Neural crest cell (in vitro differentiated cells): ENCODE measurements around the gene REXO5. TPM values are rescaled to one million over a fixed set of nuclear protein-coding genes. Genes with fewer than 3 reads are reported as not detected.

Experiments
- DNase-seq: peaks from one replicate; pipeline ENCODE4 v3.0.0; 2021; ENCODE audit warnings: low read depth, mixed read lengths, low spot score
- H3K27ac Mint-ChIP-seq: one replicate; pipeline ENCODE4 v1.8.0; 2021; ENCODE audit warnings: mild to moderate bottlenecking, mixed read lengths; ENCODE audit not compliant: unreplicated experiment
- H3K27me3 Mint-ChIP-seq: 2 replicates; pipeline ENCODE4 v1.8.0; 2021; ENCODE audit warnings: low read depth, mild to moderate bottlenecking, mixed read lengths
- H3K36me3 Mint-ChIP-seq: 2 replicates; pipeline ENCODE4 v1.8.0; 2021; ENCODE audit warnings: low read depth, mild to moderate bottlenecking, mixed read lengths
- H3K4me1 Mint-ChIP-seq: 2 replicates; pipeline ENCODE4 v1.8.0; 2021; ENCODE audit warnings: mixed read lengths
- H3K4me3 Mint-ChIP-seq: one replicate; pipeline ENCODE4 v1.8.0; 2021; ENCODE audit warnings: mild to moderate bottlenecking, mixed read lengths
- H3K9me3 Mint-ChIP-seq: 2 replicates; pipeline ENCODE4 v1.8.0; 2021; ENCODE audit warnings: mixed read lengths
- total RNA-seq: library from RNA; stranded (reverse); gene quantifications from 2 replicates; pipeline ENCODE4 v1.2.1, GENCODE V29; 2021
- TF ChIP-seq, protein P1 (sequence below): fragments of 200-600 bp; sonication (generic); conservative IDR thresholded peaks from 2 replicates; pipeline ENCODE4 v1.5.0; 2021; ENCODE audit warnings: antibody characterized with exemption, mild to moderate bottlenecking

REXO5 gene
- total RNA-seq, 1 donor from 2014 or later: 10.1 TPM

DNA sequence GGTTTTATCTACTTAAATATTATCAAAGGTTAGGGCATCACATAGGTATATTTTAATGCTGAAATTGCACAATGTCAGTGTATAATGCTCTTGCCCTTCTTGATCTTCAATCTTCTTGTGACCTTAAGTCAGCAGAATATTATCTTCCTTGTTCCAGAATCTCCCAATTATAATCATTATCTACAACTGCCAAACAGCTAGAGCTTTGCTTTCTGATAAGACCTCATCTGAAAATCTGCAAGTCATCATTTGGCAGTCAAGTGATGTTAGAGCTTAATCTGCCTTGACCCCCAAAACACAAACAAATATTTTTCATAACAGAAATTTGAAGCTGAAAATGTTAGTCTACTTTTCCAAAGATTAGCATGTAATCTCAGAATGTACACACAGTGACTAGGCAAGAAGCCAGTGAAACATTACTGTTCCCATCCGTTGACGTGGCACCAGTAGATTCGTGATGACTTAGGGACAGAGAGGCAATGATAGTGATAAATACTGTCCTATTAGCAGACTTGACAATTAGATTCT lies 19.8 kb downstream of the REXO5 start:
- no peaks in the 10 kb centered on the region for H3K4me1 Mint-ChIP-seq
- H3K27ac Mint-ChIP-seq: no peak overlapping the region
- no peak overlapping the region for H3K4me3 Mint-ChIP-seq
- no peak for DNase-seq
- no peaks in the 10 kb centered on the region for H3K27me3 Mint-ChIP-seq
- TF ChIP-seq, protein P1, sequence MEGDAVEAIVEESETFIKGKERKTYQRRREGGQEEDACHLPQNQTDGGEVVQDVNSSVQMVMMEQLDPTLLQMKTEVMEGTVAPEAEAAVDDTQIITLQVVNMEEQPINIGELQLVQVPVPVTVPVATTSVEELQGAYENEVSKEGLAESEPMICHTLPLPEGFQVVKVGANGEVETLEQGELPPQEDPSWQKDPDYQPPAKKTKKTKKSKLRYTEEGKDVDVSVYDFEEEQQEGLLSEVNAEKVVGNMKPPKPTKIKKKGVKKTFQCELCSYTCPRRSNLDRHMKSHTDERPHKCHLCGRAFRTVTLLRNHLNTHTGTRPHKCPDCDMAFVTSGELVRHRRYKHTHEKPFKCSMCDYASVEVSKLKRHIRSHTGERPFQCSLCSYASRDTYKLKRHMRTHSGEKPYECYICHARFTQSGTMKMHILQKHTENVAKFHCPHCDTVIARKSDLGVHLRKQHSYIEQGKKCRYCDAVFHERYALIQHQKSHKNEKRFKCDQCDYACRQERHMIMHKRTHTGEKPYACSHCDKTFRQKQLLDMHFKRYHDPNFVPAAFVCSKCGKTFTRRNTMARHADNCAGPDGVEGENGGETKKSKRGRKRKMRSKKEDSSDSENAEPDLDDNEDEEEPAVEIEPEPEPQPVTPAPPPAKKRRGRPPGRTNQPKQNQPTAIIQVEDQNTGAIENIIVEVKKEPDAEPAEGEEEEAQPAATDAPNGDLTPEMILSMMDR: no peak
- no peaks in the 10 kb centered on the region for H3K9me3 Mint-ChIP-seq
- H3K36me3 Mint-ChIP-seq: no peaks in the 10 kb centered on the region

GRCh38 chr16:20829536-20829935 lies 23.2 kb downstream of the REXO5 start:
- no peaks in the 10 kb centered on the region for H3K9me3 Mint-ChIP-seq
- H3K36me3 Mint-ChIP-seq: peaks cover 6% of the 10 kb centered on the region
- no peak overlapping the region for H3K27ac Mint-ChIP-seq
- TF ChIP-seq, protein P1: no peak
- H3K4me3 Mint-ChIP-seq: no peak overlapping the region
- DNase-seq: no peak
- H3K4me1 Mint-ChIP-seq: no peaks in the 10 kb centered on the region
- H3K27me3 Mint-ChIP-seq: no peaks in the 10 kb centered on the region

DNA sequence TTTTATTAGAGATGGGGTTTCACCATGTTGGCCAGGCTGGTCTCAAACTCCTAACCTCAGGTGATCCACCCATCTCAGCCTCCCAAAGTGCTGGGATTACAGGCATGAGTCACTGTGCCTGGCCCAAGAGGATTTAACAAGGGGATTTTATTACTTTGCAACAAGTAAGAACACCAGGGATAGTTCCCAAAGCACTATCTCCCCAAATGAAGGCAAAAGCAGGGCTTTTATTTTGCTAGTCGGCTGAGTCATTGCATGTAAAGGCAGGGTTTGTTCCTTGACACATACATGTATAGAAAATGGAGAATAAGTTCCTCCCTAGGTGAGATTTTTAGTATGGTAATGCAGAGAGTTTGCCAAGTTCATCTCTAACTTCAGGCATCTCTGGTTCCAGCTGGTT lies 24.0 kb downstream of the REXO5 start:
- no peak overlapping the region for H3K4me3 Mint-ChIP-seq
- H3K4me1 Mint-ChIP-seq: no peaks in the 10 kb centered on the region
- TF ChIP-seq, protein P1: no peak
- peaks cover 12% of the 10 kb centered on the region for H3K36me3 Mint-ChIP-seq
- no peak overlapping the region for H3K27ac Mint-ChIP-seq
- no peak for DNase-seq
- no peaks in the 10 kb centered on the region for H3K27me3 Mint-ChIP-seq
- H3K9me3 Mint-ChIP-seq: no peaks in the 10 kb centered on the region

- TF ChIP-seq, protein P1: no peak
- H3K9me3 Mint-ChIP-seq: peaks cover 2% of the 10 kb centered on the region
- H3K4me3 Mint-ChIP-seq: no peak overlapping the region
- no peaks in the 10 kb centered on the region for H3K27me3 Mint-ChIP-seq
- H3K36me3 Mint-ChIP-seq: peaks cover 34% of the 10 kb centered on the region
- no peak overlapping the region for H3K27ac Mint-ChIP-seq
- H3K4me1 Mint-ChIP-seq: no peaks in the 10 kb centered on the region
- DNase-seq: no peak
Measured at GRCh38 chr16:20833086-20833485, 26.8 kb downstream of the REXO5 start.

- Mint-ChIP-seq H3K27ac (no peak overlapping the region), H3K4me1 (no peaks in the 10 kb centered on the region), H3K36me3 (peaks cover 49% of the 10 kb centered on the region), H3K4me3 (no peak overlapping the region), H3K9me3 (peaks cover 2% of the 10 kb centered on the region), H3K27me3 (no peaks in the 10 kb centered on the region)
- TF ChIP-seq, protein P1: no peak
- no peak for DNase-seq
Measured at GRCh38 chr16:20838240-20838639, 31.9 kb downstream of the REXO5 start.
